ENCODE measurements around the gene DCAF7. TPM values are rescaled to one million over a fixed set of nuclear protein-coding genes. Genes with fewer than 3 reads are reported as not detected.

DCAF7 gene
- total and polyA plus RNA-seq, 2 of the 4 experiments (the other 2 are of a cell fraction): 40.9 to 52.8 TPM

- Histone ChIP-seq H3K4me3 (ENCODE audit: insufficient read depth, low read depth, low read length) (no peak overlapping the region), H3K9ac (ENCODE audit: low read depth, low read length) (no peak overlapping the region), H4K91ac (ENCODE audit: insufficient read depth, low read depth, low read length) (no peak overlapping the region), H3K27ac (ENCODE audit: insufficient read depth, low read length) (no peak overlapping the region), H2BK20ac (ENCODE audit: low read depth, low read length) (no peak overlapping the region), H3K9me1 (ENCODE audit: insufficient read depth, low read length) (no peaks in the 10 kb centered on the region), H2AFZ (replicated peaks; ENCODE audit: low read length, poor library complexity) (no peak overlapping the region), H2BK120ac (ENCODE audit: low read depth, low read length) (no peak overlapping the region), H3K56ac (ENCODE audit: extremely low read depth, insufficient read depth, low read length) (no peak overlapping the region), H3K14ac (replicated peaks; ENCODE audit: low read depth, low read length) (no peak overlapping the region), H4K8ac (ENCODE audit: low read depth in 2 of 2, low read length in 2 of 2) (no peak overlapping the region), H3K36me3 (ENCODE audit: control insufficient read depth, insufficient read depth, low read length) (no peaks in the 10 kb centered on the region), H2AK5ac (ENCODE audit: low read depth, low read length) (no peak overlapping the region), H3K4me1 (ENCODE audit: control insufficient read depth, insufficient read depth, low read length) (0 out of 2 replicates have a peak, but pooled peaks cover 1% of the 10 kb centered on the region), H3K18ac (ENCODE audit: low read depth, low read length) (no peak overlapping the region), H2AK9ac (replicated peaks; ENCODE audit: low read depth, low read length, poor library complexity) (no peak overlapping the region), H3K23ac (ENCODE audit: low read depth, low read length) (no peak overlapping the region), H3K4me2 (ENCODE audit: low read depth, low read length) (no peak overlapping the region), H3K4ac (ENCODE audit: low read depth, low read length) (no peak overlapping the region), H3K79me1 (ENCODE audit: low read depth in 1 of 2, low read length in 2 of 2) (no peaks in the 10 kb centered on the region), H3K9me3 (ENCODE audit: control insufficient read depth, insufficient read depth, low read length) (no peaks in the 10 kb centered on the region), H4K5ac (ENCODE audit: low read depth, low read length) (no peak overlapping the region), H2BK5ac (ENCODE audit: low read depth, low read length, poor library complexity, severe bottlenecking) (no peak overlapping the region), H4K20me1 (ENCODE audit: insufficient read depth, low read length) (peaks cover 5% of the 10 kb centered on the region; the same call in 1 of the 2 replicates), H2BK15ac (ENCODE audit: low read depth, low read length) (no peak overlapping the region), H3K27me3 (ENCODE audit: control insufficient read depth, insufficient read depth, low read length) (peaks cover 50% of the 10 kb centered on the region)
- DNase-seq (no peak), ATAC-seq (ENCODE audit: low read depth) (no peak)
- 59% methylated on average over 4 of the region's 6 CpGs; no CpG with 5 or more reads in 1 of the 2 experiments for WGBS, 2 experiments (ENCODE audit: extremely low coverage in 2 of 2, insufficient read length in 1 of 2)
- ChIA-PET CTCF (no interaction called here), POLR2A (ENCODE audit: unreplicated experiment) (no interaction called here)
- no peak for TF ChIP-seq MXI1 (IDR thresholded peaks at IDR 0.05; ENCODE audit: borderline replicate concordance, low read depth, low read length)
- no peak for TF ChIP-seq RAD21 (IDR thresholded peaks at IDR 0.05; ENCODE audit: low read length)
- TF ChIP-seq CEBPB (IDR thresholded peaks at IDR 0.05; ENCODE audit: low read depth, low read length): no peak
- no peak for TF ChIP-seq BHLHE40 (IDR thresholded peaks at IDR 0.05; ENCODE audit: low read depth, low read length)
- TF ChIP-seq USF2 (IDR thresholded peaks at IDR 0.05; ENCODE audit: low read depth, low read length): no peak
- no peak for TF ChIP-seq NFE2L2 (IDR thresholded peaks at IDR 0.05; ENCODE audit: low read depth, low read length)
- TF ChIP-seq RCOR1 (IDR thresholded peaks at IDR 0.05; ENCODE audit: insufficient replicate concordance, low read length): no peak
- no peak for TF ChIP-seq CHD1 (IDR thresholded peaks at IDR 0.05; ENCODE audit: low read depth, low read length)
- no peak for TF ChIP-seq MAZ (IDR thresholded peaks at IDR 0.05; ENCODE audit: borderline replicate concordance, low read depth, low read length)
- TF ChIP-seq ELK1 (IDR thresholded peaks at IDR 0.05; ENCODE audit: borderline replicate concordance, low read depth, low read length): no peak
- TF ChIP-seq CTCF (conservative IDR thresholded peaks at IDR 0.05; ENCODE audit: low read depth, low read length): no peak
- TF ChIP-seq FOS (IDR thresholded peaks at IDR 0.05; ENCODE audit: low read depth, low read length): no peak
- TF ChIP-seq MAFK (IDR thresholded peaks at IDR 0.05; ENCODE audit: low read depth, low read length): no peak
- no peak for TF ChIP-seq SMC3 (IDR thresholded peaks at IDR 0.05; ENCODE audit: low read depth, low read length)
- no peak for TF ChIP-seq RFX5 (IDR thresholded peaks at IDR 0.05; ENCODE audit: low read depth, low read length)
- TF ChIP-seq POLR2A (IDR thresholded peaks at IDR 0.05; ENCODE audit: low read depth, low read length): no peak
- in situ Hi-C loops (cut with MboI; ENCODE audit: low sequenced_read_pairs) (no loop called here), dilution Hi-C loops (cut with HindIII; ENCODE audit: low sequenced_read_pairs, unreplicated experiment) (no loop called here), intact Hi-C loops (cut with micrococcal nuclease) (no loop called here)
- BruUV-seq (replicated peaks): no TSS peak
These were observed 24.9 kb upstream of the DCAF7 start for GRCh38 chr17:63525190-63525946.

Data from IMR-90 (cell line).